Neural cell (in vitro differentiated cells): ENCODE measurements around the gene LIF. TPM values are rescaled to one million over a fixed set of nuclear protein-coding genes. Genes with fewer than 3 reads are reported as not detected.

Experiments used
- H2AFZ ChIP-seq: fragments of 200-600, 300-800 bp; sonication (generic), shearing (Covaris generic); 2 replicates; pipeline ENCODE4 v1.6.0; 2014; ENCODE audit warnings: low read depth, mild to moderate bottlenecking, antibody characterized with exemption, low read length, moderate library complexity
- H3F3A ChIP-seq: fragments of 200-600 bp; shearing (Covaris generic); 2 replicates; pipeline ENCODE4 v1.6.1; 2016; ENCODE audit warnings: mild to moderate bottlenecking, moderate library complexity, mixed read lengths, antibody characterized with exemption, low read length; ENCODE audit not compliant: insufficient read depth, poor library complexity, severe bottlenecking
- H3K27ac ChIP-seq: fragments of 200-600, 300-800 bp; sonication (generic), shearing (Covaris generic); 2 replicates; pipeline ENCODE4 v1.5.1; 2014; ENCODE audit warnings: mild to moderate bottlenecking, low read length, moderate library complexity
- H3K27me3 ChIP-seq: fragments of 300-800, 200-600 bp; sonication (generic), shearing (Covaris generic); 2 replicates; pipeline ENCODE4 v1.6.0; 2014; ENCODE audit warnings: mild to moderate bottlenecking, low read depth, low read length, moderate library complexity; ENCODE audit not compliant: insufficient read depth
- H3K36me3 ChIP-seq: fragments of 300-800, 200-600 bp; sonication (generic), shearing (Covaris generic); 2 replicates; pipeline ENCODE4 v1.5.1; 2014; ENCODE audit warnings: mild to moderate bottlenecking, antibody characterized with exemption, low read length, moderate library complexity; ENCODE audit not compliant: insufficient read depth
- H3K4me2 ChIP-seq: fragments of 300-800, 200-600 bp; sonication (generic), shearing (Covaris generic); 2 replicates; pipeline ENCODE4 v1.6.0; 2014; ENCODE audit warnings: mild to moderate bottlenecking, low read length
- H3K4me3 ChIP-seq: fragments of 300-800, 200-600 bp; sonication (generic), shearing (Covaris generic); 2 replicates; pipeline ENCODE4 v1.5.1; 2014; ENCODE audit warnings: mild to moderate bottlenecking, low read length, moderate library complexity
- H3K79me2 ChIP-seq: fragments of 200-600 bp; shearing (Covaris generic); replicated peaks from 2 replicates; pipeline ENCODE4 v1.6.0; 2014; ENCODE audit warnings: mild to moderate bottlenecking, low read length, moderate library complexity; ENCODE audit not compliant: insufficient read depth
- H3K9ac ChIP-seq: fragments of 300-800, 200-600 bp; sonication (generic), shearing (Covaris generic); 2 replicates; pipeline ENCODE4 v1.6.1; 2016; ENCODE audit warnings: mild to moderate bottlenecking, low read length, mixed read lengths
- H3K9me2 ChIP-seq: fragments of 200-600 bp; shearing (Covaris generic); 2 replicates; pipeline ENCODE4 v1.6.1; 2016; ENCODE audit warnings: mild to moderate bottlenecking, low read length, mixed read lengths; ENCODE audit not compliant: insufficient read depth
- H3K9me3 ChIP-seq: fragments of 200-600, 300-800 bp; sonication (generic), shearing (Covaris generic); 2 replicates; pipeline ENCODE4 v1.6.1; 2016; ENCODE audit warnings: mild to moderate bottlenecking, mixed run types, low read length, moderate library complexity, mixed read lengths
- H4K20me1 ChIP-seq: fragments of 200-600 bp; shearing (Covaris generic); 2 replicates; pipeline ENCODE4 v1.6.1; 2016; ENCODE audit warnings: mild to moderate bottlenecking, mixed run types; ENCODE audit not compliant: insufficient read depth
- CTCF ChIP-seq: fragments of 450-650 bp; IDR thresholded peaks from 2 replicates; pipeline ENCODE4 v1.5.1; 2014; ENCODE audit warnings: antibody characterized with exemption, mild to moderate bottlenecking, moderate library complexity; ENCODE audit not compliant: poor library complexity, severe bottlenecking
- EP300 ChIP-seq: fragments of 450-650 bp; conservative IDR thresholded peaks from 2 replicates; pipeline ENCODE4 v1.6.1; 2014; ENCODE audit warnings: antibody characterized with exemption, mild to moderate bottlenecking, moderate library complexity; ENCODE audit not compliant: poor library complexity, severe bottlenecking
- MXI1 ChIP-seq: fragments of 450-650 bp; conservative IDR thresholded peaks from 2 replicates; pipeline ENCODE4 v1.6.1; 2014; ENCODE audit warnings: antibody characterized with exemption, mild to moderate bottlenecking; ENCODE audit not compliant: poor library complexity, severe bottlenecking
- POLR2AphosphoS5 ChIP-seq: IDR thresholded peaks from 2 replicates; pipeline ENCODE4 v1.6.1; 2012
- RAD21 ChIP-seq: fragments of 450-650 bp; conservative IDR thresholded peaks from 2 replicates; pipeline ENCODE4 v1.6.1; 2014; ENCODE audit warnings: antibody characterized with exemption, mild to moderate bottlenecking, moderate library complexity
- REST ChIP-seq: IDR thresholded peaks from 2 replicates; pipeline ENCODE4 v1.6.1; 2012; ENCODE audit warnings: borderline replicate concordance
- SMC3 ChIP-seq: fragments of 450-650 bp; conservative IDR thresholded peaks from 2 replicates; pipeline ENCODE4 v1.6.1; 2014; ENCODE audit warnings: antibody characterized with exemption, mild to moderate bottlenecking, moderate library complexity; ENCODE audit not compliant: poor library complexity
- polyA minus RNA-seq: library from RNA; depleted of rRNA, polyadenylated mRNA; stranded (reverse); fragments of >200 nt; gene quantifications from 2 replicates; pipeline ENCODE4 v1.2.3, GENCODE V29; 2014
- polyA plus RNA-seq: library from polyadenylated mRNA; depleted of rRNA; stranded (reverse); fragments of >200 nt; gene quantifications from 2 replicates; pipeline ENCODE4 v1.2.3, GENCODE V29; 2014

Gene LIF
- polyA plus RNA-seq, result 0.05 TPM in 1 of 2 replicates, not detected in the other
- 0.12 and 0.24 TPM in 2 replicates for polyA minus RNA-seq

GRCh38 chr22:30245985-30246813 is at the start of gene LIF:
Gene LIF (minus strand): TSS chr22:30246759. CDS start chr22:30246695, 64 bp downstream.
- Histone ChIP-seq H3K79me2 (no peaks in the 10 kb centered on the region), H2AFZ (peak within 1 kb of the TSS; percentile 15), H3K9ac (peak within 1 kb of the TSS; percentile 40)

GRCh38 chr22:30296324-30296723 is 49.8 kb upstream of the LIF start:
- no peak overlapping the region for H2AFZ ChIP-seq
- no peak for TF ChIP-seq CTCF
- H3F3A ChIP-seq, result no peaks in the 10 kb centered on the region
- H3K9ac ChIP-seq, result no peak overlapping the region
- no peaks in the 10 kb centered on the region for H3K36me3 ChIP-seq
- H3K27me3 ChIP-seq, result no peaks in the 10 kb centered on the region
- H3K9me3 ChIP-seq, result no peaks in the 10 kb centered on the region
- no peaks in the 10 kb centered on the region for H3K9me2 ChIP-seq
- H3K79me2 ChIP-seq, result no peaks in the 10 kb centered on the region
- no peaks in the 10 kb centered on the region for H4K20me1 ChIP-seq
- H3K27ac ChIP-seq, result no peak overlapping the region
- H3K4me2 ChIP-seq, result no peak overlapping the region
- H3K4me3 ChIP-seq, result no peak overlapping the region

More at GRCh38 chr22:30245985-30246813, at the start of gene LIF:
- Histone ChIP-seq H3F3A (no peaks in the 10 kb centered on the region), H3K9me3 (no peaks in the 10 kb centered on the region), H3K27ac (no peak within 1 kb of the TSS), H4K20me1 (no peaks in the 10 kb centered on the region), H3K4me2 (peak within 1 kb of the TSS; percentile 63), H3K9me2 (no peaks in the 10 kb centered on the region), H3K27me3 (peaks cover 17% of the 10 kb centered on the region), H3K36me3 (no peaks in the 10 kb centered on the region), H3K4me3 (peak within 1 kb of the TSS; percentile 64)
- TF ChIP-seq EP300 (peak; percentile 14), RAD21 (peak; percentile 20), CTCF (peak; percentile 66), REST (no peak), POLR2AphosphoS5 (no peak), SMC3 (no peak), MXI1 (peak; percentile 61)
